Measurements from ENCODE around the gene SNX20. TPM values are rescaled to one million over a fixed set of nuclear protein-coding genes. Genes with fewer than 3 reads are reported as not detected.

The SNX20 gene
- total RNA-seq, 4 donors from 2014 or later, result 0.57 to 1.5 (median 1.0) TPM

GRCh38 chr16:50625374-50625773 is 55.7 kb downstream of the SNX20 start:
- intact Hi-C loops (cut with DNase I; ENCODE audit: low total_unique reads), result no loop called here
- no peak overlapping the region for H3K4me3 ChIP-seq (ENCODE audit: low read depth, poor library complexity, severe bottlenecking)
- no peak for DNase-seq (ENCODE audit: low spot score in 2 of 2)
- TF ChIP-seq POLR2A (IDR thresholded peaks at IDR 0.05), result no peak
- no peak for TF ChIP-seq CTCF (IDR thresholded peaks at IDR 0.05)
- WGBS, 2 donors, result 90 to 94% methylated on average over 12 of the region's 12 CpGs

- TF ChIP-seq CTCF (IDR thresholded peaks at IDR 0.05) (no peak), POLR2A (IDR thresholded peaks at IDR 0.05) (no peak)
- intact Hi-C loops (cut with DNase I; ENCODE audit: low total_unique reads), result no loop called here
- 59% methylated on average over 8 of the region's 8 CpGs for WGBS, 2 donors
- no peak overlapping the region for H3K4me3 ChIP-seq (ENCODE audit: low read depth, poor library complexity, severe bottlenecking)
- no peak for DNase-seq (ENCODE audit: low spot score in 2 of 2)
Measured at GRCh38 chr16:50624449-50624970, 56.6 kb downstream of the SNX20 start.

GRCh38 chr16:50622643-50623369 is 58.3 kb downstream of the SNX20 start:
- intact Hi-C loops (cut with DNase I; ENCODE audit: low total_unique reads), result no loop called here
- TF ChIP-seq CTCF (IDR thresholded peaks at IDR 0.05) (no peak), POLR2A (IDR thresholded peaks at IDR 0.05) (no peak)
- H3K4me3 ChIP-seq (ENCODE audit: low read depth, poor library complexity, severe bottlenecking), result no peak overlapping the region
- 94 to 96% methylated on average over 15 of the region's 16 CpGs for WGBS, 2 donors
- DNase-seq (ENCODE audit: low spot score in 2 of 2), result no peak

GRCh38 chr16:50622029-50622428 is 59.1 kb downstream of the SNX20 start:
- no peak for DNase-seq (ENCODE audit: low spot score in 2 of 2)
- intact Hi-C loops (cut with DNase I; ENCODE audit: low total_unique reads), result no loop called here
- WGBS, 2 donors, result 94% methylated on average over 7 of the region's 7 CpGs
- H3K4me3 ChIP-seq (ENCODE audit: low read depth, poor library complexity, severe bottlenecking), result no peak overlapping the region
- no peak for TF ChIP-seq POLR2A (IDR thresholded peaks at IDR 0.05)
- TF ChIP-seq CTCF (IDR thresholded peaks at IDR 0.05), result no peak

Other genes starting within 250 kb of the SNX20 start
- 10 to 100 TPM in 1 of 4 donors, 1 to 10 TPM in 3; 5.1 to 15.2 (median 7.2) TPM for gene NKD1, start 132.9 kb downstream of the SNX20 start, total RNA-seq
- gene NOD2, start 12.3 kb upstream of the SNX20 start, total RNA-seq, result 10 to 100 TPM; 31.0 to 44.4 (median 35.4) TPM
- 10 to 100 TPM; 35.8 to 50.3 (median 41.8) TPM for gene CYLD, start 60.8 kb upstream of the SNX20 start, total RNA-seq

Data from lower leg skin (tissue), 4 donors.